Right kidney (tissue), 1 donor: Measurements from ENCODE around the gene KDR.

Experiments used
- DNase-seq: peaks from one replicate; pipeline ENCODE4 v3.0.0-alpha.2; 2016

KDR gene

GRCh38 chr4:55030589-55030988, 94.8 kb downstream of the KDR start:
- no peak for DNase-seq

- DNase-seq: no peak
Measured at GRCh38 chr4:55029821-55030503, 95.4 kb downstream of the KDR start.

- no peak for DNase-seq
Measured at GRCh38 chr4:55029321-55029720, 96.1 kb downstream of the KDR start.
